ENCODE measurements around the gene NID1.

NID1 gene

DNA sequence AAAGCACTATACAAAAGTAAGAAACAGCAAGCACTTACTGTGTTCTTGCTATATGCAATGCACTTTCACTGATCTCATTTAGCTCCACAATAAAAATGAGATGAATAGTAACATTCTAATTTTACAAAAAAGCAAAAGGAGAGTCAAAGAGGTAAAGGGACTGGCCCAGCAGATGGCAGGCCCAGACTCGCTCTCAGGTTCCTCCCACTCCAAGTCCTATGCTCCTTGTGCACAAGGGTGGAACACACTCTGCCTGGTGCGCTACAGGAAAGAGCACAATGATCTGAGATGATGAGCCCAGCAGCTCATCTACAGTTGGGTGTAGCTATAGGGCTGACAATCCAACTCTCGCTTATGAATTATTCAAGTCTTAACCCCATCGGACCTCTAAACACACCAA, 104.1 kb downstream of the NID1 start:
- Histone ChIP-seq H3K27me3 (replicated peaks; ENCODE audit: insufficient read depth, low read length) (no peaks in the 10 kb centered on the region; the same call in 1 of the 2 replicates), H3K4me2 (ENCODE audit: low read depth, low read length) (no peak overlapping the region), H3K9me3 (replicated peaks; ENCODE audit: insufficient read depth, low read length) (no peaks in the 10 kb centered on the region), H2AFZ (ENCODE audit: low read length) (no peak overlapping the region), H3K27ac (ENCODE audit: low read length) (no peak overlapping the region), H3K79me2 (ENCODE audit: low read length) (no peaks in the 10 kb centered on the region), H3F3A (ENCODE audit: insufficient read depth, low read length) (no peaks in the 10 kb centered on the region), H3K9me2 (replicated peaks; ENCODE audit: insufficient read depth, low read length) (no peaks in the 10 kb centered on the region), H3K4me1 (ENCODE audit: low read length) (no peaks in the 10 kb centered on the region), H4K20me1 (ENCODE audit: insufficient read depth, low read length) (no peaks in the 10 kb centered on the region), H3K9ac (ENCODE audit: low read length) (no peak overlapping the region), H3K36me3 (replicated peaks; ENCODE audit: insufficient read depth, low read length) (no peaks in the 10 kb centered on the region), H3K4me3 (ENCODE audit: low read length) (no peak overlapping the region)
- no peak for DNase-seq
- no peak for TF ChIP-seq EZH2phosphoT487 (IDR thresholded peaks at IDR 0.05; ENCODE audit: low read length)
- TF ChIP-seq, protein P1, sequence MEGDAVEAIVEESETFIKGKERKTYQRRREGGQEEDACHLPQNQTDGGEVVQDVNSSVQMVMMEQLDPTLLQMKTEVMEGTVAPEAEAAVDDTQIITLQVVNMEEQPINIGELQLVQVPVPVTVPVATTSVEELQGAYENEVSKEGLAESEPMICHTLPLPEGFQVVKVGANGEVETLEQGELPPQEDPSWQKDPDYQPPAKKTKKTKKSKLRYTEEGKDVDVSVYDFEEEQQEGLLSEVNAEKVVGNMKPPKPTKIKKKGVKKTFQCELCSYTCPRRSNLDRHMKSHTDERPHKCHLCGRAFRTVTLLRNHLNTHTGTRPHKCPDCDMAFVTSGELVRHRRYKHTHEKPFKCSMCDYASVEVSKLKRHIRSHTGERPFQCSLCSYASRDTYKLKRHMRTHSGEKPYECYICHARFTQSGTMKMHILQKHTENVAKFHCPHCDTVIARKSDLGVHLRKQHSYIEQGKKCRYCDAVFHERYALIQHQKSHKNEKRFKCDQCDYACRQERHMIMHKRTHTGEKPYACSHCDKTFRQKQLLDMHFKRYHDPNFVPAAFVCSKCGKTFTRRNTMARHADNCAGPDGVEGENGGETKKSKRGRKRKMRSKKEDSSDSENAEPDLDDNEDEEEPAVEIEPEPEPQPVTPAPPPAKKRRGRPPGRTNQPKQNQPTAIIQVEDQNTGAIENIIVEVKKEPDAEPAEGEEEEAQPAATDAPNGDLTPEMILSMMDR (IDR thresholded peaks at IDR 0.05; ENCODE audit: low read length): no peak
- TF ChIP-seq EZH2 (optimal IDR thresholded peaks at IDR 0.05; ENCODE audit: low read depth, low read length): no peak

DNA sequence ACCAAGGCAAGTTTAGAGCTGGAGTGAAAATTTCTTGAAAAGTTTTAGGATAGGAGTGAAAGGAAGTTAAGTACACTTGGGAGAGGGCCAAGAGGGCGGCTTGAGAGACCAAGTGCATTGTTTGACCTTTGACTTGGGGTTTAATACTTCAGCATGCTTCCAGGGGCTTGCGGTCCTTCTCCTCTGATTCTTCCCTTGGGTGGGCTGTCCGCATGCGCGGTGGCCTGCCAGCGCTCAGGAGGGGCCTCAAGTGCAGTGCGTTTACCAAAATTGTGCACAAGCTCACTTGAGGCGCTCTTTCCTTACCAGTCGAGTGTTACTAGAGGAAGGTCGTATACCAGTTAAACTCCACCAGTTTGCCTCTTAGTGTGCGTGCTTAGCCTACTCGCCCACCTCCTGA, 106.9 kb downstream of the NID1 start:
- no peaks in the 10 kb centered on the region for H3K9me2 ChIP-seq (replicated peaks; ENCODE audit: insufficient read depth, low read length)
- H3K4me2 ChIP-seq (ENCODE audit: low read depth, low read length): no peak overlapping the region
- H3K4me1 ChIP-seq (ENCODE audit: low read length): peaks cover 11% of the 10 kb centered on the region
- H3F3A ChIP-seq (ENCODE audit: insufficient read depth, low read length): peaks cover 7% of the 10 kb centered on the region; the same call in 1 of the 2 replicates
- no peaks in the 10 kb centered on the region for H3K36me3 ChIP-seq (replicated peaks; ENCODE audit: insufficient read depth, low read length)
- no peak overlapping the region for H3K9ac ChIP-seq (ENCODE audit: low read length)
- H3K4me3 ChIP-seq (ENCODE audit: low read length): no peak overlapping the region
- TF ChIP-seq EZH2 (optimal IDR thresholded peaks at IDR 0.05; ENCODE audit: low read depth, low read length): no peak
- TF ChIP-seq EZH2phosphoT487 (IDR thresholded peaks at IDR 0.05; ENCODE audit: low read length): no peak
- TF ChIP-seq, protein P1 (IDR thresholded peaks at IDR 0.05; ENCODE audit: low read length): no peak
- no peaks in the 10 kb centered on the region for H3K79me2 ChIP-seq (ENCODE audit: low read length)
- no peaks in the 10 kb centered on the region for H4K20me1 ChIP-seq (ENCODE audit: insufficient read depth, low read length)
- no peaks in the 10 kb centered on the region for H3K9me3 ChIP-seq (replicated peaks; ENCODE audit: insufficient read depth, low read length)
- H3K27ac ChIP-seq (ENCODE audit: low read length): no peak overlapping the region
- H3K27me3 ChIP-seq (replicated peaks; ENCODE audit: insufficient read depth, low read length): no peaks in the 10 kb centered on the region; the same call in 1 of the 2 replicates
- H2AFZ ChIP-seq (ENCODE audit: low read length): no peak overlapping the region
- DNase-seq: no peak

DNA sequence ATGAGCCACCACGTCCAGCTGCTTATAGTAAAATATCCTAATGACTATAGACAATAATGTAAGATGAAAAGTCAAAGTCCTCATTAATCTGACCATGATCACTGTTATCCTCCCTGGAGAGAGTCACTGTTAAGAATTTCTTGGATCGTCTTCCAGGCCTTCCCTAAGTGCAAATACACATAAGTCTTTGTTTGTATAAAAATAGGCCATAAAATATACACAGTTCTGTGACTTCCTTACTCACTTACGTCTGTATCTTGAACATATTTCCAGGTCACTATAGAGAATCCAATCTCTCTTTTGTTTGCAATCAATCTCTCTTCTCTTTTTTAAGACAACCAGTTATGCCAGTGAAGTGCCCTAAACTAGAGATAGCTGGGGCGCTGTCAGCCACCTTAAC, 109.1 kb downstream of the NID1 start:
- H4K20me1 ChIP-seq (ENCODE audit: insufficient read depth, low read length): no peaks in the 10 kb centered on the region
- H3K79me2 ChIP-seq (ENCODE audit: low read length): no peaks in the 10 kb centered on the region
- H3K36me3 ChIP-seq (replicated peaks; ENCODE audit: insufficient read depth, low read length): no peaks in the 10 kb centered on the region
- H3K4me1 ChIP-seq (ENCODE audit: low read length): peaks cover 11% of the 10 kb centered on the region
- no peak overlapping the region for H3K4me3 ChIP-seq (ENCODE audit: low read length)
- H3F3A ChIP-seq (ENCODE audit: insufficient read depth, low read length): peaks cover 7% of the 10 kb centered on the region; the same call in 1 of the 2 replicates
- H3K27ac ChIP-seq (ENCODE audit: low read length): no peak overlapping the region
- DNase-seq: no peak
- no peaks in the 10 kb centered on the region for H3K9me2 ChIP-seq (replicated peaks; ENCODE audit: insufficient read depth, low read length)
- no peak overlapping the region for H3K9ac ChIP-seq (ENCODE audit: low read length)
- H3K27me3 ChIP-seq (replicated peaks; ENCODE audit: insufficient read depth, low read length): no peaks in the 10 kb centered on the region; the same call in 1 of the 2 replicates
- H3K9me3 ChIP-seq (replicated peaks; ENCODE audit: insufficient read depth, low read length): no peaks in the 10 kb centered on the region
- H3K4me2 ChIP-seq (ENCODE audit: low read depth, low read length): no peak overlapping the region
- H2AFZ ChIP-seq (ENCODE audit: low read length): no peak overlapping the region
- TF ChIP-seq, protein P1 (IDR thresholded peaks at IDR 0.05; ENCODE audit: low read length): no peak
- TF ChIP-seq EZH2phosphoT487 (IDR thresholded peaks at IDR 0.05; ENCODE audit: low read length) (no peak), EZH2 (optimal IDR thresholded peaks at IDR 0.05; ENCODE audit: low read depth, low read length) (no peak)
